Measurements from ENCODE around the gene USP10. TPM values are rescaled to one million over a fixed set of nuclear protein-coding genes. Genes with fewer than 3 reads are reported as not detected.
A peak's percentile ranks its signal among the peaks of the same experiment; 100 is the strongest.

Gene USP10
- total RNA-seq, 1 donor from 2014 or later = 55.1 TPM

GRCh38 chr16:84800158-84800978, 100.6 kb downstream of the USP10 start:
- no peak for DNase-seq (ENCODE audit: low read depth, low spot score)

- DNase-seq (ENCODE audit: low read depth, low spot score) = no peak
Measured at GRCh38 chr16:84803146-84803545, 103.3 kb downstream of the USP10 start.

- DNase-seq (ENCODE audit: low read depth, low spot score) = no peak
Measured at GRCh38 chr16:84804326-84804725, 104.5 kb downstream of the USP10 start.

- peak; percentile 77 for DNase-seq (ENCODE audit: low read depth, low spot score)
Measured at GRCh38 chr16:84806256-84806889, 106.6 kb downstream of the USP10 start.

- DNase-seq (ENCODE audit: low read depth, low spot score) = no peak
Measured at GRCh38 chr16:84806890-84807258, 107.1 kb downstream of the USP10 start.

GRCh38 chr16:84807776-84808175, 108.0 kb downstream of the USP10 start:
- no peak for DNase-seq (ENCODE audit: low read depth, low spot score)

- no peak for DNase-seq (ENCODE audit: low read depth, low spot score)
Measured at GRCh38 chr16:84808826-84809225, 109.0 kb downstream of the USP10 start.

- no peak for DNase-seq (ENCODE audit: low read depth, low spot score)
Measured at GRCh38 chr16:84810518-84811273, 110.9 kb downstream of the USP10 start.

- no peak for DNase-seq (ENCODE audit: low read depth, low spot score)
Measured at GRCh38 chr16:84811529-84811928, 111.7 kb downstream of the USP10 start.

- no peak for DNase-seq (ENCODE audit: low read depth, low spot score)
Measured at GRCh38 chr16:84813141-84813934, 113.5 kb downstream of the USP10 start.

- DNase-seq (ENCODE audit: low read depth, low spot score) = no peak
Measured at GRCh38 chr16:84815462-84815861, 115.7 kb downstream of the USP10 start.

GRCh38 chr16:84816023-84816422, 116.2 kb downstream of the USP10 start:
- no peak for DNase-seq (ENCODE audit: low read depth, low spot score)

- DNase-seq (ENCODE audit: low read depth, low spot score) = no peak
Measured at GRCh38 chr16:84816485-84816884, 116.7 kb downstream of the USP10 start.

- no peak for DNase-seq (ENCODE audit: low read depth, low spot score)
Measured at GRCh38 chr16:84817206-84817605, 117.4 kb downstream of the USP10 start.

- no peak for DNase-seq (ENCODE audit: low read depth, low spot score)
Measured at GRCh38 chr16:84817613-84818012, 117.8 kb downstream of the USP10 start.

- DNase-seq (ENCODE audit: low read depth, low spot score) = no peak
Measured at GRCh38 chr16:84818133-84818532, 118.3 kb downstream of the USP10 start.

GRCh38 chr16:84818989-84819643, 119.3 kb downstream of the USP10 start:
- no peak for DNase-seq (ENCODE audit: low read depth, low spot score)

- DNase-seq (ENCODE audit: low read depth, low spot score) = peak; percentile 15
Measured at GRCh38 chr16:84819644-84820304, 120.0 kb downstream of the USP10 start, which contains the start of gene CRISPLD2. Gene CRISPLD2, plus strand, starts transcription at chr16:84819985. Its CDS starts 18,511 bp downstream, at chr16:84838496.

- DNase-seq (ENCODE audit: low read depth, low spot score) = no peak
Measured at GRCh38 chr16:84820305-84820684, 120.5 kb downstream of the USP10 start.

GRCh38 chr16:84820771-84821170, 121.0 kb downstream of the USP10 start:
- no peak for DNase-seq (ENCODE audit: low read depth, low spot score)
